HG03175 (cell line): ENCODE results near the gene GSG1L.

Source experiments
- ATAC-seq: cut with Tn5 transposase; IDR thresholded peaks from one replicate; pipeline ENCODE4 v1.9.1; 2021; ENCODE audit warnings: mild to moderate bottlenecking, moderate library complexity; ENCODE audit not compliant: unreplicated experiment

The GSG1L gene

GRCh38 chr16:28063591-28064061 is at the start of gene GSG1L:
Gene GSG1L, minus strand, starts transcription at chr16:28063714. Its CDS starts 290 bp downstream, at chr16:28063424.
- ATAC-seq, result no peak

- ATAC-seq, result no peak
These were observed 49.4 kb upstream of the GSG1L start for GRCh38 chr16:28112908-28113307.

- ATAC-seq, result no peak
These were observed 47.5 kb upstream of the GSG1L start for GRCh38 chr16:28110977-28111376.

GRCh38 chr16:28110479-28110878 is 47.0 kb upstream of the GSG1L start:
- ATAC-seq, result no peak

GRCh38 chr16:28110074-28110473 is 46.6 kb upstream of the GSG1L start:
- ATAC-seq, result no peak

- ATAC-seq, result no peak
These were observed 45.2 kb upstream of the GSG1L start for GRCh38 chr16:28108590-28109247.

GRCh38 chr16:28107232-28107631 is 43.7 kb upstream of the GSG1L start:
- ATAC-seq, result no peak

- ATAC-seq, result no peak
These were observed 43.1 kb upstream of the GSG1L start for GRCh38 chr16:28106467-28107215.

GRCh38 chr16:28105954-28106353 is 42.4 kb upstream of the GSG1L start:
- no peak for ATAC-seq

- ATAC-seq, result no peak
These were observed 41.8 kb upstream of the GSG1L start for GRCh38 chr16:28105297-28105696.

- no peak for ATAC-seq
These were observed 40.9 kb upstream of the GSG1L start for GRCh38 chr16:28104404-28104803.

GRCh38 chr16:28103516-28104170 is 40.1 kb upstream of the GSG1L start:
- ATAC-seq, result no peak

GRCh38 chr16:28101533-28101890 is 38.0 kb upstream of the GSG1L start:
- no peak for ATAC-seq

- no peak for ATAC-seq
These were observed 37.5 kb upstream of the GSG1L start for GRCh38 chr16:28100810-28101532.

- ATAC-seq, result no peak
These were observed 35.7 kb upstream of the GSG1L start for GRCh38 chr16:28098959-28099945.

- ATAC-seq, result no peak
These were observed 34.9 kb upstream of the GSG1L start for GRCh38 chr16:28098171-28098958.

GRCh38 chr16:28096983-28097899 is 33.7 kb upstream of the GSG1L start:
- no peak for ATAC-seq

- no peak for ATAC-seq
These were observed 29.8 kb upstream of the GSG1L start for GRCh38 chr16:28093385-28093725.
